ENCODE data around the gene KPRP. TPM values are rescaled to one million over a fixed set of nuclear protein-coding genes. Genes with fewer than 3 reads are reported as not detected.

The KPRP gene
- total and polyA plus RNA-seq, 10 of the 15 experiments (the other 5 are each of a cell fraction or from before 2014, with no cell fraction given) = not detected

- TF ChIP-seq E4F1 (IDR thresholded peaks at IDR 0.05; ENCODE audit: borderline replicate concordance, partially characterized antibody) (no peak), CHD2 (IDR thresholded peaks at IDR 0.05; ENCODE audit: borderline replicate concordance, low read depth, low read length) (no peak), RELA (IDR thresholded peaks at IDR 0.05; ENCODE audit: borderline replicate concordance, partially characterized antibody) (no peak), CREB1 (IDR thresholded peaks at IDR 0.05; ENCODE audit: low read depth) (no peak), MEF2B (IDR thresholded peaks at IDR 0.05; ENCODE audit: partially characterized antibody, poor library complexity, severe bottlenecking) (no peak), RBBP5 (conservative IDR thresholded peaks at IDR 0.05) (no peak)
These were observed 32.6 kb upstream of the KPRP start (continued) for GRCh38 chr1:152725261-152725660.

GRCh38 chr1:152728986-152729385 is 28.8 kb upstream of the KPRP start:
- WGBS (ENCODE audit: insufficient coverage, insufficient replicate concordance, low lambda C conversion rate, missing lambda C conversion rate) = 5% methylated on average over 1 of the region's 1 CpG
- POLR2A ChIA-PET = no interaction called here
- no peak for TF ChIP-seq CEBPB (IDR thresholded peaks at IDR 0.05; ENCODE audit: borderline replicate concordance in 1 of 2, low read depth in 2 of 2, low read length in 2 of 2)
- TF ChIP-seq SMAD5 (IDR thresholded peaks at IDR 0.05; ENCODE audit: low read depth) = no peak
- TF ChIP-seq ETV6 (conservative IDR thresholded peaks at IDR 0.05 in 1 of 2, IDR thresholded peaks at IDR 0.05 in 1 of 2; ENCODE audit: borderline replicate concordance in 1 of 2, low read depth in 1 of 2) = no peak
- TF ChIP-seq IRF5 (IDR thresholded peaks at IDR 0.05; ENCODE audit: borderline replicate concordance) = no peak
- CTCF ChIA-PET = no interaction called here
- no peak for FAIRE-seq
- RAD21 ChIA-PET (ENCODE audit: unreplicated experiment) = no interaction called here
- Histone ChIP-seq H3K4me3 (no peak overlapping the region), H3K4me2 (ENCODE audit: control insufficient read depth, insufficient read depth) (no peak overlapping the region), H2AFZ (ENCODE audit: control insufficient read depth, low read depth, low read length) (no peak overlapping the region), H3K36me3 (ENCODE audit: control insufficient read depth in 2 of 2, insufficient read depth in 2 of 2, low read length in 1 of 2) (no peaks in the 10 kb centered on the region), H3K79me2 (ENCODE audit: control insufficient read depth, insufficient read depth, low read length) (no peaks in the 10 kb centered on the region), H3K27ac (ENCODE audit: control insufficient read depth, insufficient read depth) (no peak overlapping the region), H3K9me3 (replicated peaks; ENCODE audit: control insufficient read depth, insufficient read depth, low read length) (no peaks in the 10 kb centered on the region), H4K20me1 (ENCODE audit: control insufficient read depth, insufficient read depth) (no peaks in the 10 kb centered on the region), H3K4me1 (ENCODE audit: control insufficient read depth, insufficient read depth, low read length) (no peaks in the 10 kb centered on the region), H3K9ac (ENCODE audit: control insufficient read depth, insufficient read depth, low read length) (no peak overlapping the region), H3K27me3 (replicated peaks in 1 of 2; ENCODE audit: control insufficient read depth in 2 of 2, insufficient read depth in 2 of 2, low read length in 1 of 2) (no peaks in the 10 kb centered on the region)
- intact Hi-C loops (cut with micrococcal nuclease; ENCODE audit: unreplicated experiment) (no loop called here), in situ Hi-C loops (cut with MboI) (no loop called here)
- DNase-seq (ENCODE audit: low read depth, low spot score) = no peak
- SMC1A ChIA-PET (ENCODE audit: uncharacterized antibody, unreplicated experiment) = no interaction called here
- no TSS peak for BruUV-seq (replicated peaks)
- ATAC-seq = no peak
